ENCODE data around the gene ZBTB7C.

ZBTB7C gene

GRCh38 chr18:48391868-48392267 is 17.3 kb downstream of the ZBTB7C start:
- H3K4me3 ChIP-seq (ENCODE audit: low read depth, low read length): no peak overlapping the region

- H3K4me3 ChIP-seq (ENCODE audit: low read depth, low read length): no peak overlapping the region
Measured at GRCh38 chr18:48390641-48391040, 18.5 kb downstream of the ZBTB7C start.

- H3K4me3 ChIP-seq (ENCODE audit: low read depth, low read length): no peak overlapping the region
Measured at GRCh38 chr18:48388478-48388877, 20.7 kb downstream of the ZBTB7C start.

GRCh38 chr18:48387300-48387699 is 21.9 kb downstream of the ZBTB7C start:
- no peak overlapping the region for H3K4me3 ChIP-seq (ENCODE audit: low read depth, low read length)

GRCh38 chr18:48385596-48385995 is 23.6 kb downstream of the ZBTB7C start:
- H3K4me3 ChIP-seq (ENCODE audit: low read depth, low read length): no peak overlapping the region

GRCh38 chr18:48376934-48377333 is 32.2 kb downstream of the ZBTB7C start:
- no peak overlapping the region for H3K4me3 ChIP-seq (ENCODE audit: low read depth, low read length)

GRCh38 chr18:48376406-48376805 is 32.8 kb downstream of the ZBTB7C start:
- H3K4me3 ChIP-seq (ENCODE audit: low read depth, low read length): no peak overlapping the region

- H3K4me3 ChIP-seq (ENCODE audit: low read depth, low read length): no peak overlapping the region
Measured at GRCh38 chr18:48375150-48375800, 33.9 kb downstream of the ZBTB7C start.

GRCh38 chr18:48374423-48375149 is 34.6 kb downstream of the ZBTB7C start:
- no peak overlapping the region for H3K4me3 ChIP-seq (ENCODE audit: low read depth, low read length)

- no peak overlapping the region for H3K4me3 ChIP-seq (ENCODE audit: low read depth, low read length)
Measured at GRCh38 chr18:48371854-48372602, 37.2 kb downstream of the ZBTB7C start.

GRCh38 chr18:48367557-48367956 is 41.6 kb downstream of the ZBTB7C start:
- no peak overlapping the region for H3K4me3 ChIP-seq (ENCODE audit: low read depth, low read length)

- no peak overlapping the region for H3K4me3 ChIP-seq (ENCODE audit: low read depth, low read length)
Measured at GRCh38 chr18:48365965-48366364, 43.2 kb downstream of the ZBTB7C start.

GRCh38 chr18:48364146-48364545 is 45.0 kb downstream of the ZBTB7C start:
- H3K4me3 ChIP-seq (ENCODE audit: low read depth, low read length): no peak overlapping the region

- H3K4me3 ChIP-seq (ENCODE audit: low read depth, low read length): no peak overlapping the region
Measured at GRCh38 chr18:48363175-48363574, 46.0 kb downstream of the ZBTB7C start.

GRCh38 chr18:48361801-48362200 is 47.4 kb downstream of the ZBTB7C start:
- H3K4me3 ChIP-seq (ENCODE audit: low read depth, low read length): no peak overlapping the region

- H3K4me3 ChIP-seq (ENCODE audit: low read depth, low read length): no peak overlapping the region
Measured at GRCh38 chr18:48360376-48361021, 48.7 kb downstream of the ZBTB7C start.

GRCh38 chr18:48359626-48360025 is 49.6 kb downstream of the ZBTB7C start:
- H3K4me3 ChIP-seq (ENCODE audit: low read depth, low read length): no peak overlapping the region

GRCh38 chr18:48358868-48359267 is 50.3 kb downstream of the ZBTB7C start:
- H3K4me3 ChIP-seq (ENCODE audit: low read depth, low read length): no peak overlapping the region

- no peak overlapping the region for H3K4me3 ChIP-seq (ENCODE audit: low read depth, low read length)
Measured at GRCh38 chr18:48356909-48357631, 52.1 kb downstream of the ZBTB7C start.

GRCh38 chr18:48356151-48356745 is 52.9 kb downstream of the ZBTB7C start:
- no peak overlapping the region for H3K4me3 ChIP-seq (ENCODE audit: low read depth, low read length)

All from iPS-11a (cell line).